Endothelial cell of umbilical vein (primary cell): Measurements from ENCODE around the gene PPP1CA. TPM values are rescaled to one million over a fixed set of nuclear protein-coding genes. Genes with fewer than 3 reads are reported as not detected.

ENCODE experiments used
- BruUV-seq: library from RNA; stranded (reverse); fragments of 400-500 nt; replicated peaks from 2 replicates; lab custom pipeline; 2021; lab: Mats Ljungman, UMichigan
- CTCF ChIA-PET: fragments of 300-600, 350-600 bp; sonication (Branson Sonifier 250); formaldehyde crosslinking; loops from one replicate; lab custom pipeline; 2021; ENCODE audit warnings: antibody characterized with exemption, inconsistent platforms; lab: Charles Lee
- POLR2A ChIA-PET: fragments of 300-600, 350-600 bp; sonication (Branson Sonifier 250); formaldehyde crosslinking; loops from one replicate; lab custom pipeline; 2021; ENCODE audit warnings: antibody characterized with exemption, inconsistent platforms; lab: Charles Lee
- DNase-seq: peaks from one replicate; pipeline ENCODE4 v3.0.0-alpha.2; 2011; ENCODE audit warnings: low read depth, low spot score
- FAIRE-seq: peaks from 2 replicates; lab custom pipeline; 2011; peaks lifted over from hg19 to GRCh38; lab: Jason Lieb, UNC
- H2AFZ ChIP-seq: 2 replicates; pipeline ENCODE4 v1.6.0; 2012; ENCODE audit warnings: low read depth, low read length, control low read depth, inconsistent platforms
- H3K27ac ChIP-seq: 2 replicates; pipeline ENCODE4 v1.5.1; 2011; ENCODE audit warnings: low read depth, mild to moderate bottlenecking, control low read depth, low read length, moderate library complexity; ENCODE audit not compliant: insufficient read depth
- H3K27me3 ChIP-seq, 2 experiments: 2 replicates each; pipeline versions ENCODE4 v1.6.0 to v1.6.1; 2011; ENCODE audit warnings: low read length in 2 of 2, mixed read lengths in 1 of 2; ENCODE audit not compliant: control insufficient read depth in 2 of 2, insufficient read depth in 2 of 2
- H3K36me3 ChIP-seq, 2 experiments: 2 replicates in 1 of 2; 3 replicates in 1 of 2; pipeline ENCODE4 v1.5.1; 2011; ENCODE audit warnings: low read length in 2 of 2, mild to moderate bottlenecking in 1 of 2, moderate library complexity in 1 of 2; ENCODE audit not compliant: control insufficient read depth in 2 of 2, insufficient read depth in 2 of 2; ENCODE audit errors: extremely low read depth in 1 of 2
- H3K4me1 ChIP-seq: 3 replicates; pipeline ENCODE4 v1.5.1; 2011; ENCODE audit warnings: mild to moderate bottlenecking, low read length; ENCODE audit not compliant: control insufficient read depth, insufficient read depth; ENCODE audit errors: extremely low read depth
- H3K4me2 ChIP-seq: 2 replicates; pipeline ENCODE4 v1.6.1; 2011; ENCODE audit warnings: low read length, control low read depth, mixed read lengths; ENCODE audit not compliant: insufficient read depth
- H3K4me3 ChIP-seq, 3 experiments: fragments of 200-600 bp in 1 of 3; sonication (generic), shearing (Covaris generic) in 1 of 3; replicated peaks in 1 of 3; 2 replicates each; pipeline ENCODE4 v1.5.1; 2011 to 2016; ENCODE audit warnings: control low read depth in 3 of 3, low read length in 3 of 3, mild to moderate bottlenecking in 2 of 3, inconsistent platforms in 1 of 3, low read depth in 1 of 3, moderate library complexity in 1 of 3; ENCODE audit not compliant: insufficient read depth in 1 of 3
- H3K79me2 ChIP-seq: 2 replicates; pipeline ENCODE4 v1.6.0; 2012; ENCODE audit warnings: low read length, inconsistent platforms; ENCODE audit not compliant: control insufficient read depth, insufficient read depth
- H3K9ac ChIP-seq: replicated peaks from 2 replicates; pipeline ENCODE3; 2011; ENCODE audit warnings: low read length, control low read depth; ENCODE audit not compliant: insufficient read depth; ENCODE audit errors: extremely low read depth
- H3K9me1 ChIP-seq: replicated peaks from 3 replicates; pipeline ENCODE4 v1.6.0; 2011; ENCODE audit warnings: mild to moderate bottlenecking, low read length; ENCODE audit not compliant: control insufficient read depth, insufficient read depth; ENCODE audit errors: extremely low read depth
- H3K9me3 ChIP-seq: replicated peaks from 2 replicates; pipeline ENCODE4 v1.5.1; 2012; ENCODE audit warnings: low read length, inconsistent platforms; ENCODE audit not compliant: control insufficient read depth, insufficient read depth
- H4K20me1 ChIP-seq: replicated peaks from 2 replicates; pipeline ENCODE3; 2011; ENCODE audit warnings: mild to moderate bottlenecking, low read length; ENCODE audit not compliant: control insufficient read depth, insufficient read depth; ENCODE audit errors: extremely low read depth
- EZH2 ChIP-seq: IDR thresholded peaks from 2 replicates; pipeline ENCODE4 v1.6.1; 2012; ENCODE audit warnings: borderline replicate concordance, low read depth, mild to moderate bottlenecking, moderate library complexity, low read length, inconsistent platforms; ENCODE audit not compliant: severe bottlenecking
- FOS ChIP-seq: IDR thresholded peaks from 2 replicates; pipeline ENCODE4 v1.6.1; 2011; ENCODE audit warnings: mild to moderate bottlenecking, low read length, moderate library complexity, borderline replicate concordance; ENCODE audit not compliant: insufficient read depth
- GATA2 ChIP-seq: IDR thresholded peaks from 2 replicates; pipeline ENCODE4 v1.7.0; 2011; ENCODE audit warnings: low read depth, mild to moderate bottlenecking, moderate library complexity, mixed read lengths, low read length; ENCODE audit not compliant: insufficient read length, insufficient read depth
- JUN ChIP-seq: IDR thresholded peaks from 2 replicates; pipeline ENCODE4 v1.6.1; 2011; ENCODE audit warnings: borderline replicate concordance, low read depth; ENCODE audit not compliant: insufficient read length, insufficient read depth
- MYC ChIP-seq: IDR thresholded peaks from one replicate; pipeline ENCODE4 v1.6.1; 2011; ENCODE audit warnings: mild to moderate bottlenecking, low read depth, low read length
- POLR2A ChIP-seq: IDR thresholded peaks from 2 replicates; pipeline ENCODE4 v1.6.1; 2012; ENCODE audit warnings: low read depth, mild to moderate bottlenecking, control low read depth, low read length
- POLR2AphosphoS5 ChIP-seq: IDR thresholded peaks from 2 replicates; pipeline ENCODE4 v1.6.1; 2012; ENCODE audit warnings: low read depth, mild to moderate bottlenecking, control low read depth, low read length, moderate library complexity; ENCODE audit not compliant: insufficient read depth
- dilution Hi-C: fragments of 300-500 bp; cut with MboI; formaldehyde crosslinking; loops from one replicate; pipeline ENCODE4 v1.15.0; 2019; ENCODE audit warnings: low sequenced_read_pairs; ENCODE audit not compliant: extremely low pct_ligation_motif_present
- intact Hi-C: fragments of 100-400 bp; cut with micrococcal nuclease; formaldehyde crosslinking; loops from one replicate; pipeline ENCODE4 v1.10.0; 2022
- polyA plus RNA-seq, 4 experiments: library from polyadenylated mRNA; depleted of rRNA in 3 of 4; stranded (reverse) in 3 of 4; unstranded in 1 of 4; fragments of >200 nt; gene quantifications; 2 replicates each; pipeline versions ENCODE4 v1.2.1 to v1.2.3, GENCODE V29; 2011 to 2012; ENCODE audit warnings: missing spikeins in 1 of 4
- total RNA-seq: library from RNA; stranded (reverse); gene quantifications from 2 replicates; pipeline ENCODE4 v1.2.3, GENCODE V29; 2021
- TF ChIP-seq, protein P1 (sequence below): IDR thresholded peaks from 2 replicates; pipeline ENCODE4 v1.6.1; 2011; ENCODE audit not compliant: insufficient read depth, insufficient read length
- TF ChIP-seq, protein P2 (sequence below), 2 donors: IDR thresholded peaks; 1 replicate in 1 of 2; 2 replicates in 1 of 2; pipeline ENCODE4 v1.5.1; 2011; ENCODE audit warnings: low read length in 2 of 2, mild to moderate bottlenecking in 2 of 2, moderate library complexity in 2 of 2, control low read depth in 1 of 2, inconsistent platforms in 1 of 2, low read depth in 1 of 2; ENCODE audit not compliant: insufficient read depth in 1 of 2; ENCODE audit errors: extremely low read depth in 1 of 2

The PPP1CA gene
- total and polyA plus RNA-seq, 2 donors (not counting 3 experiments of a cell fraction or from before 2014, with no cell fraction given), result 192 to 419 TPM

DNA sequence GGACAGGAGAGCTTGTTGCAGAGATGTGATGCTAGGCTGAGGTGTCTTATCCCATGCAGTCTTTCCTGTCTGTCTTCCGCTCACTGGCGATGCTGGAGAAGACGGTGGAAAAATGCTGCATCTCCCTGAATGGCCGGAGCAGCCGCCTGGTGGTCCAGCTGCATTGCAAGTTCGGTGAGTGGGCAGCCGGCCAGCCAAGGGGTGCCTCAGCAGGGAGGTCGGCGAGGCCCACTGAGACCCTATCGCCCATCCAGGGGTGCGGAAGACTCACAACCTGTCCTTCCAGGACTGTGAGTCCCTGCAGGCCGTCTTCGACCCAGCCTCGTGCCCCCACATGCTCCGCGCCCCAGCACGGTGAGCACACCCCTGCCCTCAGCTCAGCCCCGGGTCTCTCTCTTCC is 8.2 kb downstream of the PPP1CA start:
- Histone ChIP-seq H3K27ac (no peak overlapping the region), H3K9me1 (no peaks in the 10 kb centered on the region), H3K79me2 (peaks cover 4% of the 10 kb centered on the region), H2AFZ (no peak overlapping the region), H3K4me2 (no peak overlapping the region), H3K4me1 (peaks cover 15% of the 10 kb centered on the region), H3K27me3 (no peaks in the 10 kb centered on the region), H3K9ac (no peak overlapping the region), H3K9me3 (no peaks in the 10 kb centered on the region), H4K20me1 (no peaks in the 10 kb centered on the region), H3K36me3 (peaks cover 5 to 15% of the 10 kb centered on the region in 2 experiments), H3K4me3 (no peak overlapping the region)
- dilution Hi-C loops (no loop called here), intact Hi-C loops (no loop called here)
- CTCF ChIA-PET, result interaction anchor here (1.5 to 4.8 kb wide), 2 partner anchors 11 to 12 kb away, joined by 6 to 32 read pairs; no protein-coding TSS in a partner anchor
- TF ChIP-seq JUN (no peak), EZH2 (no peak), POLR2A (no peak), MYC (no peak), GATA2 (no peak), POLR2AphosphoS5 (no peak), FOS (no peak)
- TF ChIP-seq, protein P1, sequence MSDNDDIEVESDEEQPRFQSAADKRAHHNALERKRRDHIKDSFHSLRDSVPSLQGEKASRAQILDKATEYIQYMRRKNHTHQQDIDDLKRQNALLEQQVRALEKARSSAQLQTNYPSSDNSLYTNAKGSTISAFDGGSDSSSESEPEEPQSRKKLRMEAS, result no peak
- TF ChIP-seq, protein P2, sequence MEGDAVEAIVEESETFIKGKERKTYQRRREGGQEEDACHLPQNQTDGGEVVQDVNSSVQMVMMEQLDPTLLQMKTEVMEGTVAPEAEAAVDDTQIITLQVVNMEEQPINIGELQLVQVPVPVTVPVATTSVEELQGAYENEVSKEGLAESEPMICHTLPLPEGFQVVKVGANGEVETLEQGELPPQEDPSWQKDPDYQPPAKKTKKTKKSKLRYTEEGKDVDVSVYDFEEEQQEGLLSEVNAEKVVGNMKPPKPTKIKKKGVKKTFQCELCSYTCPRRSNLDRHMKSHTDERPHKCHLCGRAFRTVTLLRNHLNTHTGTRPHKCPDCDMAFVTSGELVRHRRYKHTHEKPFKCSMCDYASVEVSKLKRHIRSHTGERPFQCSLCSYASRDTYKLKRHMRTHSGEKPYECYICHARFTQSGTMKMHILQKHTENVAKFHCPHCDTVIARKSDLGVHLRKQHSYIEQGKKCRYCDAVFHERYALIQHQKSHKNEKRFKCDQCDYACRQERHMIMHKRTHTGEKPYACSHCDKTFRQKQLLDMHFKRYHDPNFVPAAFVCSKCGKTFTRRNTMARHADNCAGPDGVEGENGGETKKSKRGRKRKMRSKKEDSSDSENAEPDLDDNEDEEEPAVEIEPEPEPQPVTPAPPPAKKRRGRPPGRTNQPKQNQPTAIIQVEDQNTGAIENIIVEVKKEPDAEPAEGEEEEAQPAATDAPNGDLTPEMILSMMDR (IDR thresholded peaks at IDR 0.05; ENCODE audit: extremely low read depth in 1 of 2, insufficient read depth in 1 of 2, low read depth in 1 of 2, low read length in 2 of 2), result no peak
- BruUV-seq, result no TSS peak
- no peak for FAIRE-seq
- no peak for DNase-seq
- POLR2A ChIA-PET, result no interaction called here
